CD4-positive, alpha-beta T cell treated with Interleukin-21 for 1 hour (primary cell): ENCODE data around the gene EXOC2.

Source experiments
- DNase-seq: peaks from one replicate; pipeline ENCODE4 v3.0.0-alpha.2; 2020

Gene EXOC2, protein sequence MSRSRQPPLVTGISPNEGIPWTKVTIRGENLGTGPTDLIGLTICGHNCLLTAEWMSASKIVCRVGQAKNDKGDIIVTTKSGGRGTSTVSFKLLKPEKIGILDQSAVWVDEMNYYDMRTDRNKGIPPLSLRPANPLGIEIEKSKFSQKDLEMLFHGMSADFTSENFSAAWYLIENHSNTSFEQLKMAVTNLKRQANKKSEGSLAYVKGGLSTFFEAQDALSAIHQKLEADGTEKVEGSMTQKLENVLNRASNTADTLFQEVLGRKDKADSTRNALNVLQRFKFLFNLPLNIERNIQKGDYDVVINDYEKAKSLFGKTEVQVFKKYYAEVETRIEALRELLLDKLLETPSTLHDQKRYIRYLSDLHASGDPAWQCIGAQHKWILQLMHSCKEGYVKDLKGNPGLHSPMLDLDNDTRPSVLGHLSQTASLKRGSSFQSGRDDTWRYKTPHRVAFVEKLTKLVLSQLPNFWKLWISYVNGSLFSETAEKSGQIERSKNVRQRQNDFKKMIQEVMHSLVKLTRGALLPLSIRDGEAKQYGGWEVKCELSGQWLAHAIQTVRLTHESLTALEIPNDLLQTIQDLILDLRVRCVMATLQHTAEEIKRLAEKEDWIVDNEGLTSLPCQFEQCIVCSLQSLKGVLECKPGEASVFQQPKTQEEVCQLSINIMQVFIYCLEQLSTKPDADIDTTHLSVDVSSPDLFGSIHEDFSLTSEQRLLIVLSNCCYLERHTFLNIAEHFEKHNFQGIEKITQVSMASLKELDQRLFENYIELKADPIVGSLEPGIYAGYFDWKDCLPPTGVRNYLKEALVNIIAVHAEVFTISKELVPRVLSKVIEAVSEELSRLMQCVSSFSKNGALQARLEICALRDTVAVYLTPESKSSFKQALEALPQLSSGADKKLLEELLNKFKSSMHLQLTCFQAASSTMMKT

DNA sequence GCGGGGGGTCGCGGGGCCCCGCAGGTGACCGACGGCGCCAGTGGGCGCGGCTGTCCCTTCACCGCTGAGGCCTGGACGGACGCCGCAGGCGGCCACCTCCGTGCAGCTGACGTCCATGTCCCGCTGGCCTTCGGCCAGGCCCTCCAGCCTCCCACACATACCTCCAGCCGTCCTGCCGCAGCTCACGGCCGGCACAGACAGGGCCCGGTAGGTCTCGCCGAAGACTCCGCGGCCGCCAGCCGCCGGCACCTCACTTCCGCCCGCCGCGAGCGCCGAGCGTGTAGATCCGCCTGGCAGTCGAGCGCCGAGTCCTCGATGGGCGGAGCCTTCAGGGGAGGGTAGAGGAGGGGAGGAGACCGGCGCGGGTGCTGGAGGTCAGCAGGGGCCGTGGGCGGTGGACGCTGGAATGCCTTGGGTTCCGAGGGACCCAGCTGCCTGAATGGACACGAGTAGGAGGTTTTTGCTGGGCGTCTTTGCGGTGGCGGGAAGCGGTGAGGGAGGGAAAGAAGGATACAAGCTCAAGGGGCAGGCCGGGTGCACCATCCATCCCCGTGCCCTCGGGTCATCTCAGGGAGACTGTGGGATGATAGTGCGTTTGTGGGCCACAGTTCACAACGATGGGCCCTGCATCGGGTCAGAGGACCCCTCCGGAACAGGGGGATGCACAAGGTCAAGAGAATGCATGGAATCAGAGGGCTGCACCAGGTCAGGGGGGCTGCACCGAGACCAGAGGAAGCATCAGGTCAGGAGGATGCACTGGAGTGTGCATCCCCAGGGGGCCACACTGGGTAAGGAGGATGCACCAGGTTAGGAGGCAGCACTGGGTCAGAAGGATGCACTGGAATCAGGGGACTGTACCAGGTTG lies at the start of gene EXOC2:
Gene EXOC2, minus strand, starts transcription at position 282 of the 865 bp plus-strand sequence. CDS start 55,321 bp downstream, outside the sequence.
- peak; percentile 86 for DNase-seq

DNA sequence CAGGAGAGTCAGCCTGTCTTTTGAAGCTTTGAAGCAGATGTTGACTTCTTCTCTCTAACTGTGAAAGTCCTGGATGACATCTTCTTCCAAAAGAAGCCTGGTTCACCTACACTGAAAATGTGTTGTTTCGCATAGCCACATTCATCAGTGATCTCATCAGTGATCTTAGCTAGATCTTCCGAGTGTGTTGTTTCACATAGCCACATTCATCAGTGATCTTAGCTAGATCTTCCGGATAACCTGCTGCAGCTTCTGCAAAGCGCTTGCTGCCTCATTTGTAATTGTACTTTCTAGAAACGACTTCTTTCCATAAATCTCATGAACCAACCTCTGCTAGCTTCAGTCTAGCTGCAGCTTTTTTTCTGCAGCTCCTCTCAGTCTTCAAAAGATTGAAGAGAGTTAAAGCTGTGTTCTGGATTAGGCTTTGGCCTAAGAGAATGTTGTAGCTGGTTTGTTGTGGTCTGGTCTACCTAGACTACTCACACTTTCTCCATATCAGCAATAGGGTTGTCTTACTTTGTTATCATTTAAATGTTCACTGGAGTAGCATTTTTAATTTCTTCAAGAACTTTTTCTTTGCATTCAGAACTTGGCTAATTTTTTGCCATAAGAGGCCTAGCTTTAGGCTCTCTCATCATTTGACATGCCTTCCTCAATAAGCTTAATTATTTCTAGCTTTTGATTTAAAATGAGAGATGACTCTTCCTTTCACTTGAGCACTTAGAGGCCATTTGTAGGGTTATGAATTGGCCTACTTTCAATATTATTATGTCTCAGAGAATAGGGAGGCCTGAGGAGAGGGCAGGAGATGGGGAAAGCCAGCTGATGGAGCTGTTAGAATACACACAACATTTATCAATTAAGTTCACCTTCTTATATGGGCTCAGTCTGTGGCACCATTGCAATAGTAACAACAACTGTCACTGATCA lies 48.7 kb upstream of the EXOC2 start:
- DNase-seq = no peak

DNA sequence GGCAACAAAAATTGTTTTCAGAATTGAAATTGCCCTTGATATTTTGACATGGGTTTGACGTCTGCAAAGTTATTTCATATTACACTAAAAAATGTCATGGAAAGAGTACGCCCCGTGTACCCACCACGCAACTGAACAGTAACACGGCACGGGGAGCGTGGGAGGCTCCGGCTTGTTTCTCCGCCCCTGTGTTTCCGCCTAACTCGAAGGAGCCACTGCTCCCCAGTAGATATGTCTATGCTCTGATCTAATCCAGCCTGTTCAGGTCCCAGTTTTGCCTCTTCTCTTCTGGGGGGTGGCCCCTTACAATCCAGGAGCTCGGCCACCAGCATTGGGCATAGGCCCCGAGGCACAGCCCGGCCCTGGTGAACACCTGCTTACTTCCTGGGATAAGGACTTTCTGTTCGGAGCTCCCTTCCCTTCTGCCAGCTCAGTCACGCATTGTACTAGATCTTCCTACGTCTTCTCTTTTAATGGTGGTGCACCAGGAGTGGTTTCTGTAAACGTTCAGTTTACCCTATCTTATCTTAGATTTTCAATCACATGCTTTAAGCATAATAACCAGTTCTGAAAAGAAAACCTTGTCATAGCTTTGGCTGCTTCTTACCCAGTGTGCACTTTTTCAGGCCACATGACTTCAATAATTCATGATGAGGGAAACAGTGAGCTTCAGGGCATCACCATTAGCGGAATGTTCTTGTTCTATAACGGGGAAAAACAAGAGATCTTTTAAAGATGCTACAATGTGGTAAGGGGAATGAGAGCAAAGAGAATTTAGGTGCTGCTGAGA lies 43.9 kb upstream of the EXOC2 start:
- DNase-seq = no peak

DNA sequence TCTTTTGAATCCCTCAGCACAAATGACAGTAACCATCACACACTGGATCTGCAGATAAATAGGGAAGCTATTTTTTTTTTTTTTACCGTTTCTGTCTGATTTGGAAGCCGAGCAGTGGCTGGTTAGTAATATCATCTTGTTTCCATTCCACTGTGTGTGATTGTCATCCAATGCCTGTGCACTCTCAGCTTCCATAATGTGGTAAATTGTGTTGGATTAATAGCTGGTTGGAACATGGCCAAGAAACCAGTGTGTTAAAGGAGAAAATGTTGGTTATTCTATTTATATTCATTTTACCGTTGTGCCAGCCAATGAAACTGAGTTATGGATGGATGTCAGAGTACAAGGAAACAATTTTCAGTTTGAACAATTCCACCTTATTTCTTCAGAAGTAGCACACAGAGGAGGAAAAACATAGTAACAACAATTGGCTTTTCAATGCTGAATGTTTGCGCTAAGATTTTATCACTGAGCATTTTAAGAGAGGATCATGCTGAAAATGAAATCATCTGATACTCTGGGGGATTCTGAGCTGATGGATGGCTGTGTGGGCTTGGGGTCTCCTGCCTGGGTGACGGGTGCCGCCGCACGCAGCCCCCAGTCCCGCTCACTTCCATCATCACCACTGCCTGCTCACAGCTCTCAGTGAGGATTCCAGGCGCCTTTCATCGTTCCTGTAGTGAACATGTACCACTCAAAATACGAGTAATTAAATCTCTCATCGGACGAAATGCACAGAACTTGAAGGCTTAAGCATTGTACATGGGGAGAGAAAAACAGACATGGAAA lies 40.7 kb upstream of the EXOC2 start:
- no peak for DNase-seq

DNA sequence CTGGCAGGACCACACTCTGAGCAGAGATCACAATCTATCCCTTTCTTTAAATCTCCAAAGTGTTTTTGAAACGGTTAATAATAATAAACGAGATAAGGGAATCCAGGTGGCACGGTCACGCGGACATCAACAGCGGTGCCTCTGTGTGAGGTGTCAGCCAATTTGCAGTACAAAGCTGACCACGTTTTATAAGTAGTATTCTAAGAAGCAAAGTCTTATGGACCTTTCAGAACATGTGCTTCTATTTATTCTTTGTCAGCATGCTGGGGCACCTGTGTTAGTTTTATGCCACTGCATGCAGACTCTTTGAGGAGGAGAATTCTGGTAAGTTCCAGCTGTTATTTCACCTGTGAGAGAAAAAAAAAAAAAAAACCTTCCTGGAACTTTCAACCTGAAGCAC lies 39.0 kb upstream of the EXOC2 start:
- DNase-seq = no peak

DNA sequence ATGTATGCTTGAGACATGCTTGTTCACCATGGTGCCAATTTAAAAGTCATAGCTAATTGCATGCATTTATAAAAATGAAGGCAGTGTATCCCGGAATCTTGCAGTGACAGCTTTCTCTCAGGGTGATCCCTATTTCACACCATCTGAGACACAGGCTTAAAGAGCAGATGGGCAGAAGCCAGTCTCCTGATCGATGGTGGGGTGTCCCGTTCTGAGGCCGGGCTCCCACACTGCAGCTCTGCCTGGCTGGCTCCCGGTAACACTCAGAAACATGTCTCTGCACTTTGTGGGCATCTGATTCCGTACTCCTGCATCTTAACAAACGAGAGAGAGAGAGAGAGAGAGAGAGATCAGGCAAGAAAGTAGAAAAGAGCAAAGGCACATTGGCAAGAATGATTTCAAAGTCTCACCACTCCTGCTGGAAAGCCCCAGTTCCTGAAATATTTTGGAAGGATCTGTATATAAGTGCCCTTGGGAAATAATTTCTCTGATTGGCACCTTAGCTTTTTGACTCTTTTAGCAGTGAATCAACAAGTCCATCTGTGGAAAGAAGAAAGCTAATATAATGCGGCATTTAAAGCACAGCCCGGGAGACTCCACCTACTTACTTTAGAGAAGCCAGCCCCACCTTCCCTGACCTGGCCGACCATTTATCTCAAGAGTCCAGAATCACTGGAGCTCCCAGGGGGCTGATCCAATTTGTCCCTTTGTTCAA lies 36.8 kb upstream of the EXOC2 start:
- DNase-seq = no peak

DNA sequence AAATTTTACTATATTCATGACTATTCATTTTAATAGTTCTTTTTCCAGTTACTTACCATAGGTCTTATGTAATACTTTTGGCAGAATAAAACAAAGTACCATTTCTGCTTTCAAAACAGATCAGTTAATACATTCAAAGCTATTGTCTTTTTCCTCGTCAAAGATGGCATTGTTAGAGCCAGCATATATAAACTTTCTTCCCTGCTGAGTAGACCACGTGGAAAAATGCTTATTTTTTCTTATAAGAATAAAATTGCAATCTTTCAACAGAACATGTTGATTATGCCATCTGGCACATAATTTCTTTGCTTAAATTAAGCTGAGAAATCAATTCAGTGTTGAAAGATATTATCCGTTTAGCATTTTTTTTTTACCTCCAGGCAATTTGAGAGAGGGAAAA lies 34.9 kb upstream of the EXOC2 start:
- DNase-seq = no peak

DNA sequence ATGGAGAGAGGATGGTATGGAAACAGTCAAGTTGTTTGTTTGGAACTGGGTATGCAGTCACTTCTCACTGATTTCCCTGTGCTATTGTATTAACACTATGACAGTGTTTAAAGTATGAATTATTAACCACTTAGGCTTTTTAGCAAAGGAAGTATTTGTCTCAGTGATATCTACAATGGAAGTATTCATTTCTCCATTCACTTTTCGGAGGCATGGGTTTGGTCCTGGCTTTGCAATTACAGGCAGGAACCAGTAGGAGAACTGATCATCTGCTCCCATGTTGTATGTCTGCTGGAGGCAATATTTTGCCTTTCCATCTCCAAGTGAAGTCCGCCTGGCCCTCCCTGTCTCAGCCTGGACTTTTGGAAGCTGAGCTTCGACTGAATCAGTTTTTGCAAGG lies 30.6 kb upstream of the EXOC2 start:
- DNase-seq = no peak

DNA sequence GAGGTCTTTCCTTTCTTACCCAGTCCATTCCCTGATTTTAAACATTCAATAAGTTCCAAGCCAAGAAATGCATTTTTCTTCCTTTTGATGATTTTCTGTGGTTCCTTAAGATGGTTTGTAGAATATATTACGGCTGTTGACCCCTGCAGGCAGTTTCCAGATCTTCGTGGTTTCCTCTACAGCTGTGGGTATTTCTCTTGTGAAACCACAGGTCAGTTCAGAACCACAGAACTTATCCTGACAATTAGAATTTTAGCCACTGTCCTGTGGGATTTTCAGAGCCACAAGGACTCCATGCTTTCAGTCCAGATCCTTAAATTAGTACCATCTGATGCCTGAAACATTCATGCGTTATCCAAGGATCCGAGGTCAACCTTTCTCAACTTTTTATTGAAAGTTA lies 29.7 kb upstream of the EXOC2 start:
- DNase-seq = no peak

DNA sequence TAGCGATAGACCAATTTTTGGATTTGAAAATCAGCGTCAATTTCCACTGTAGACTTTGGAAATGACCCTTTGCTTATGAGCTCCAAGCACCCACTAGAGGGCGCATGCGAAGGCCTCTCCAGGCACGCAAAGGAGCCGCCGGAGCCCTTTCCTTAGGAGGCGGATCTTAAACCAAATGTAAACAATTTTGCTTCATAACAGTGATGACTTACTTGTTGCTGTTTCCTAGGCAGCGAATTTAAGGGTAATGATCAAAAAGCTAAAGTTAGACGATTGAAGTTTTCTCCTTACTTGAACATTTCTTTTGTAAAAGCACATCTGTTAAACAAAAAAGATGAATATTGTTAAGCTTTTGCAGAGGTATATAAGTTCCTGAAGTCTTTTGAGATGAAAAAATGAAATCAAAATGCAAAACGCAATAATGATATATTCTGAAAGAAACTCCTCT lies 29.2 kb upstream of the EXOC2 start:
- peak; percentile 73 for DNase-seq

DNA sequence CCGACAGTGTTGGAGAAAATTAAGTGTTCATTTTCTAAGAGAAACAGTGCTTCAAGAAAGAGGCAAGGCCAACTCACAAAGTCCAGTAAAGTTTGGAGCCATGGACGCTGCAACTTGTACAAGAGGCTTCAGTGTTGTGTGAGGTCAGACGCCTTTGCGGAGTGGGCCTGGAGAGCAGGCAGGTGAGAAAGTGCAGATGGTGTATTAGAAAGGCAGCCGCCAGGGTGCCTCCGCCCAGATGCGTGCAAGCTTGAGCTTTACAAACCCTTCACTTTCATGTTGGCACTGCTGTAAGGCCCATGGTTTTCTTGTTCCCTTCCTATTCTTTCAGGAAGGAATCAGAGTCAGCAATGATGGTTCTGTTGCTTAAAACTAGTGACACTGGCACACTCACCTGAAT lies 25.4 kb upstream of the EXOC2 start:
- DNase-seq = no peak

DNA sequence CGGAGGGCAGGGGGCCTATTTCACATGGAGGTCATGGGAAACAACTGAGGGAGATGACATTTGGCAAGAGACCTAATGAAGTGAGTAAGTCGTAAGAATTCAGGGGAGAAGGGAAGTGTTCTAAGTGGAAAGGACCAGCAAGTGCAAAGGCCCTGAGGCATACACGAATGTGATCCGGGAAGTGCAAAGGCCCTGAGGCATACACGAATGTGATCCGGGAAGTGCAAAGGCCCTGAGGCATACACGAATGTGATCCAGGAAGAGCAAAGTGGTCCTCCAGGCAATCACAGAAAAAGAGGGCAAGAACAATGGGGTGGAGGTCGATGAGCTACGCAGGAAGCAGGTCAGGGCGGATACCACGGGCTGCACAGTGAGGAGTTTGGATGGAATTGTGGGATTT lies 24.2 kb upstream of the EXOC2 start:
- no peak for DNase-seq

DNA sequence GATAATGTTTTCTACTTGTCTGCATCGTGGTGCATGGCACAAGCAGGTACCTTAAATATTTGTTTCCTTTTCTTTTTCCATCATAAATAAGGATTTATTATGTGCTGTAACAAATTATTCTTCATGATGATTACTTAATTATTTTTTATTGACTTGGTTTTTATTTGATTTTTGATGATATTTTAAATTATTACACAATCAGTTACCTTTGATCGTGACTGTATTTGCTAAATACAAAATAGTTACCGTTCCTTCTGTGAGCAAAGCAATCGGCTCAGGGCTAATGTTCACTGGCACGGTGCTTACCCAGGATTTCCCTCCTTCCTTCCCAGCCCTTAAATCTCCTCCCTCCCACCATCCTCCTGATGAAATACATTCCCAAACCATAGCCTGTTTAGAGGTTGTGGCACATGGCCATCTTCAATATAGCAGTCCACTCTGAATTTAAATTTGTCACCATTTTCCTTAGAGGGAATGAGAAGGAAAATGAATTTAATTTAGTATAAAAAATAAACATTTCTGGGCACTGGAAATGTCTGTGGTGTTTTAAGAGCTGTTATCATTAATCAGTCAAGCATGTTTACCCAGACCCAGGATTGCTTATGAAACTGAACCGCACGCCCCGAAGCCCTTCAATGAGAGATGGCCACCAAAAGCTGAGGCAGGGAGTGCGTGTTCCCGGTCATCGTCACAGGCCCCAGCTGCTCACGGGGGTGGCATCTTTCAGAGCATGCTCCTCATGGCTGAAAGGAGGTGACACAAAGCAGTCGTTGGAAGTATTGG lies 23.0 kb upstream of the EXOC2 start:
- DNase-seq = no peak

DNA sequence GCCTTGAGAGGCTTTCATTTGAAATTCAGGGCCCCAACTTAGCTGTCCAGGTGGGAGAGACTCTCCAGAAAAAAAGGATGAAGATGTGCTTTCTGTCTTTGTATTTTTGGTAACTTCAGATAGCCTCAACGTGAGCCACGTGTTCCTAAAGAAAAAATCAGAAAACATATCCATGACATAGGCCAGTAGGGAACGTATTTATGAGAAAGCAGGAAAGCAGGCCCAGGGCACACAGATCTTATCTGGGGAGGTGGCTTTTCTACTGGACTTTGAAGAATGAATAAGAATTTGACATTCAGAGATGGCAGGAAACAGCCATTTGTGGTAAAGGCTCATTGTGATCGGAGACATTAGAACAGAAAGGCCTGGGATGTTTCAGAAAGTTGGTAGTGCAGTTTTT lies 21.2 kb upstream of the EXOC2 start:
- no peak for DNase-seq

DNA sequence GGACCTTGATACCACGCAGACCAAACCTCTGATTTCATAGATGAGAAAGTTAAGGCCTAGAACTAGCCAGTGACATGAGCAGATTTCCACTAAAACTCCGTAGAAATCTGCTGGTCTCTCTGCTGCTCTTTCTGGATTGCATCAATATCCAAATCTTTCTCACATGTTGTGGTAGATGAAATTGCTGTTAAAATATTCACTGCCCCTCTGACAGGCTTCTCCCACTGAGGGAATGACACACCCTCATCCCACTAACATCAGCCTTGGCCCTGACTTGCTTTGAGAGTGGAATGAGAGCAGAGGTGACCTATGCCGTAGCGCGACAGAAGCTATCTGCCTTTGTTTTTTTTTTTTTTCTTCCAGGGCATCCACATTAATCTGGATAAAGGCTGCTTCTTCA lies 20.4 kb upstream of the EXOC2 start:
- DNase-seq = no peak

DNA sequence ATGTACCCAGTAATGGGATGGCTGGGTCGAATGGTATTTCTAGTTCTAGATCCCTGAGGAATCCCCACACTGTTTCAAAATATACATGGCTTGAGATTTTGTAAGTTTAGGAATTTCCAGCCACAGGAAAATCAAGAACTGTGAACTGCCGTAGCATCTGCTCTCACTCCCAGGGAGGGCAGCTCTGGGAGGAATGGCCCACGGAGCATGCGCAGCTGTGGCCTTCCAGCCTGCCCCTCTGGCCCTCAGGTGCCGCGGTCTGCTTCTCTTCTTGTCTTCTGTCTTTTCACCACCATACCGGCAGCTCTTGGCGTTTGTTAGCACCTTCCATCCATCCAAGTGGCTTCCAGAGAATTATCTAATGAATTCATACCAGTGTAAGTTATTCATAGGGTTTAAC lies 19.9 kb upstream of the EXOC2 start:
- no peak for DNase-seq

DNA sequence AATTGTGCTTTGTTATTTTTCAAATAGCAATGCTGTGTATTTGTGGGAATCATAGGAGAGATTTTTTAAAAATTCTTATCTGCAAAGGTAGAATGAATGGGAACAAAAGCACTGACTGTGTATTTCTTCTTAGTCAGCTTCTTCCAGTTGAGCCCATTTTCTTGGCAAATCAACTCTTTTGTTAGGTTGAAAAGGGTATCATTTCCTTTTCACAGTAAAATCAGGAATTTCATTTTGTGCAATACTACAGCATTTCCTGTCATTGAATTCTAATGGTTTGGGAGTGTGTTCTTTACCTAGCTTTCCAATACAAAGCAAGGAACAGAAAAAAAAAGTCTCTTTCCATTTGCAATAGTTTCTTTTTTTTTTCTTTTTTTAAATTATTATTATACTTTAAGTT lies 19.0 kb upstream of the EXOC2 start:
- DNase-seq = no peak
